Prostate gland (tissue), 2 donors: ENCODE data around the gene FANCB. TPM values are rescaled to one million over a fixed set of nuclear protein-coding genes. Genes with fewer than 3 reads are reported as not detected.

Source experiments
- DNase-seq: peaks from one replicate; pipeline ENCODE4 v3.0.0-alpha.2; 2019; ENCODE audit warnings: low spot score
- H3K27ac ChIP-seq, 2 donors: fragments of 200-600 bp; sonication (generic); 2 replicates each; pipeline ENCODE4 v1.5.1; 2017 to 2019
- H3K27me3 ChIP-seq: fragments of 200-600 bp; sonication (generic); replicated peaks from 2 replicates; pipeline ENCODE4 v1.5.1; 2019; ENCODE audit not compliant: insufficient read depth
- H3K36me3 ChIP-seq, 2 donors: fragments of 200-600 bp; sonication (generic); 1 replicate in 1 of 2; 2 replicates in 1 of 2; pipeline versions ENCODE4 v1.5.1 to v1.8.1; 2017 to 2019
- H3K4me1 ChIP-seq: fragments of 200-600 bp; sonication (generic); replicated peaks from 2 replicates; pipeline ENCODE4 v1.5.1; 2019
- H3K4me3 ChIP-seq, 2 donors: fragments of 200-600 bp; sonication (generic); 2 replicates each; pipeline ENCODE4 v1.5.1; 2017 to 2019
- H3K9me3 ChIP-seq: fragments of 200-600 bp; sonication (generic); 2 replicates; pipeline ENCODE4 v1.5.1; 2017
- POLR2A ChIP-seq: fragments of 450-650 bp; IDR thresholded peaks from one replicate; pipeline ENCODE4 v1.6.1; 2016; ENCODE audit warnings: antibody characterized with exemption, mild to moderate bottlenecking
- POLR2AphosphoS5 ChIP-seq: sonication (generic); formaldehyde crosslinking; IDR thresholded peaks from one replicate; pipeline ENCODE4 v1.6.1; 2017; ENCODE audit warnings: antibody characterized with exemption
- WGBS: methylation state at CpG from one replicate; pipeline ENCODE4 v1.1.5; 2018; 5-methylcytosine and 5-hydroxymethylcytosine counted together
- intact Hi-C: fragments of 100-400 bp; cut with DNase I; formaldehyde crosslinking; loops from one replicate; pipeline ENCODE4 v1.14.2; 2022
- total RNA-seq, 2 donors: library from RNA; depleted of rRNA; stranded (reverse); fragments of >200 nt; gene quantifications; one replicate each; pipeline ENCODE4 v1.1.0, GENCODE V29; 2016
- TF ChIP-seq, protein P1 (sequence below), 4 experiments: fragments of 200-600 bp in 2 of 4; fragments of 450-650 bp in 2 of 4; sonication (generic) in 2 of 4; IDR thresholded peaks; 1 replicate in 3 of 4; 2 replicates in 1 of 4; pipeline ENCODE4 v1.5.1; 2016 to 2019; ENCODE audit warnings: antibody characterized with exemption in 4 of 4, mild to moderate bottlenecking in 2 of 4, moderate library complexity in 2 of 4

Gene FANCB
- total RNA-seq, 2 donors from 2014 or later: 2.4 to 5.1 TPM

DNA sequence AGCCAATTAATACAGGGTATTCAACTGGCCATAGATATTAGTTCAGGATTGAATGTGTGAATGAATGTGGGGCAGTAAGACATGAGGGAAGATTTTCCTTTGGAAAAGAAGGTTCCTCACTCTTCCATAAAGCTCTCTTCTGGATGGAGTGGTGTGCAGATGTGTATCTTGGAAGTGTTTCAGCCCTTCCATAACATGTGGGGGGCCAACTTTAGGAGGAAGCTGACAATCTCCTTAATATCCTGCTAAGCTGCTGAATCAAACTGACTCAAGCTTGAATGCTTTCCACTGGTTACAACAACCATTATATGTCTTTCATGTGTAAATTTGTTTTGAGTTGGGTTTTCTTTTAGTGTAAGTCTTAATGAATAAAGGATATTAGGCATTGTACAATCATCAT, 40.3 kb downstream of the FANCB start:
- H3K27ac ChIP-seq: no peak overlapping the region
- DNase-seq: no peak
- H3K9me3 ChIP-seq: no peaks in the 10 kb centered on the region
- H3K4me1 ChIP-seq: no peaks in the 10 kb centered on the region
- intact Hi-C loops: no loop called here
- no peaks in the 10 kb centered on the region for H3K36me3 ChIP-seq
- TF ChIP-seq POLR2A: no peak
- TF ChIP-seq, protein P1, sequence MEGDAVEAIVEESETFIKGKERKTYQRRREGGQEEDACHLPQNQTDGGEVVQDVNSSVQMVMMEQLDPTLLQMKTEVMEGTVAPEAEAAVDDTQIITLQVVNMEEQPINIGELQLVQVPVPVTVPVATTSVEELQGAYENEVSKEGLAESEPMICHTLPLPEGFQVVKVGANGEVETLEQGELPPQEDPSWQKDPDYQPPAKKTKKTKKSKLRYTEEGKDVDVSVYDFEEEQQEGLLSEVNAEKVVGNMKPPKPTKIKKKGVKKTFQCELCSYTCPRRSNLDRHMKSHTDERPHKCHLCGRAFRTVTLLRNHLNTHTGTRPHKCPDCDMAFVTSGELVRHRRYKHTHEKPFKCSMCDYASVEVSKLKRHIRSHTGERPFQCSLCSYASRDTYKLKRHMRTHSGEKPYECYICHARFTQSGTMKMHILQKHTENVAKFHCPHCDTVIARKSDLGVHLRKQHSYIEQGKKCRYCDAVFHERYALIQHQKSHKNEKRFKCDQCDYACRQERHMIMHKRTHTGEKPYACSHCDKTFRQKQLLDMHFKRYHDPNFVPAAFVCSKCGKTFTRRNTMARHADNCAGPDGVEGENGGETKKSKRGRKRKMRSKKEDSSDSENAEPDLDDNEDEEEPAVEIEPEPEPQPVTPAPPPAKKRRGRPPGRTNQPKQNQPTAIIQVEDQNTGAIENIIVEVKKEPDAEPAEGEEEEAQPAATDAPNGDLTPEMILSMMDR (IDR thresholded peaks at IDR 0.05): no peak
- TF ChIP-seq POLR2AphosphoS5: no peak
- H3K4me3 ChIP-seq: no peak overlapping the region
- no peaks in the 10 kb centered on the region for H3K27me3 ChIP-seq

DNA sequence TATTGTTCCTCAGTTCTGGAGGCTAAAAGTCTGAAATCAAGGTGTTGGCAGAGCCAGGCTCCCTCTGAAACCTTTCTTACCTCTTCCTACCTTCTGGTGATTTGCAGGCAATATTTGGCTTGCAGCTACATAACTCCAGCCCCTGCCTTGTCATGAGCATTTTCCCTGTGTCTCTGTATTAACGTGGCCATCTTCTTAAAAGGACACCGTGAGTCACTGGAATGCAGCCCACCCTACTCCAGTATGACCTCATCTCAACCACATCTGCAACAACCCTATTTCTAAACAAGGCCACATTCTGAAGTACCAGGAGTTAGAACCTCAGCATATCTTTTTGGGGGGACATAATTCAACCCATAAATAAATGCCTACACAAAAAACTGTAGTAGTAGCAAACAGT, 40.7 kb downstream of the FANCB start:
- H3K9me3 ChIP-seq: no peaks in the 10 kb centered on the region
- WGBS: 79% methylated on average over 2 of the region's 2 CpGs
- H3K27ac ChIP-seq: no peak overlapping the region
- H3K4me1 ChIP-seq: no peaks in the 10 kb centered on the region
- intact Hi-C loops: no loop called here
- H3K36me3 ChIP-seq: no peaks in the 10 kb centered on the region
- no peaks in the 10 kb centered on the region for H3K27me3 ChIP-seq
- no peak overlapping the region for H3K4me3 ChIP-seq
- DNase-seq: no peak
- TF ChIP-seq, protein P1 (IDR thresholded peaks at IDR 0.05): no peak
- no peak for TF ChIP-seq POLR2AphosphoS5
- TF ChIP-seq POLR2A: no peak

DNA sequence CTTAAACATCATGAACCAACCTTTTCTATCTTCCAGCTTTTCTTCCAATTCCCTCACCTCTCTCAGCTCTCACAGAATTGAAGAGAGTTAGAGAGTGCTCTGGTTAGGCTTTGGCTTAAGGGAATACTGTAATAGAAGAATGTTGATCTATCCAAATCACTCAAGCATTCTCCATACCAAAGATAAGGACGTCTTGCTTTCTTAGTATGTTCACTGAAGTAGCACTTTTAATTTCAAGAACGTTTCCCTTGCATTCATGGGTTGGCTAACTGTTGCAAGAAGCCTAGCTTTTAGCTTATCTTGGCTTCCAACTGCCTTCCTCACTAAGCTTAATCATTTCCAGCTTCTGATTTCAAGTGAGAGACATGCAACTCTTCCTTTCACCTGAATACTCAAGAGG, 43.2 kb downstream of the FANCB start:
- no peaks in the 10 kb centered on the region for H3K36me3 ChIP-seq
- intact Hi-C loops: no loop called here
- no peaks in the 10 kb centered on the region for H3K9me3 ChIP-seq
- DNase-seq: no peak
- H3K27ac ChIP-seq: no peak overlapping the region
- H3K27me3 ChIP-seq: no peaks in the 10 kb centered on the region
- no peaks in the 10 kb centered on the region for H3K4me1 ChIP-seq
- H3K4me3 ChIP-seq: no peak overlapping the region
- 96% methylated on average over 2 of the region's 2 CpGs for WGBS
- TF ChIP-seq, protein P1 (IDR thresholded peaks at IDR 0.05): no peak
- TF ChIP-seq POLR2AphosphoS5 (no peak), POLR2A (no peak)

DNA sequence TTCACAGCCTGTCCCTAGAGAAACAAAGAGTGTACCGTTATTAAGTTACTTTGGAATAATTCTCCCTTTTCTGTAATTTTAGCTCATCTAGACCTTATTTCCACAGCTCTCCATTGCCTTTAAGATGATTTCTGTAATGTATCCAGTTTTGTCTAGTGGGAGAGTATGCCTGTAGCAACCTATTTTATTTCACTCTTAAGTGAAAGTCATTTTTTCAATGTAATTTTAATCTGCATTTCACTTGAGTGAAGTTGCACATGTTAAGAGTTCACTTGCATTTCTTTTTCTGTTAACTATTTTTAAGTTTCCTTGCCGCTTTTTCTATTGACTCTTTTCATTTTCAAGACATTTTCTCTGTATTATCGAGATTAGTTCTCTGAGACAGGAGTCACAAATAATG, 46.5 kb downstream of the FANCB start:
- 90% methylated on average over 3 of the region's 3 CpGs for WGBS
- Histone ChIP-seq H3K4me3 (no peak overlapping the region), H3K4me1 (no peaks in the 10 kb centered on the region), H3K9me3 (no peaks in the 10 kb centered on the region), H3K36me3 (no peaks in the 10 kb centered on the region), H3K27me3 (no peaks in the 10 kb centered on the region), H3K27ac (no peak overlapping the region)
- TF ChIP-seq POLR2AphosphoS5 (no peak), POLR2A (no peak)
- TF ChIP-seq, protein P1 (IDR thresholded peaks at IDR 0.05): no peak
- intact Hi-C loops: no loop called here
- DNase-seq: no peak

DNA sequence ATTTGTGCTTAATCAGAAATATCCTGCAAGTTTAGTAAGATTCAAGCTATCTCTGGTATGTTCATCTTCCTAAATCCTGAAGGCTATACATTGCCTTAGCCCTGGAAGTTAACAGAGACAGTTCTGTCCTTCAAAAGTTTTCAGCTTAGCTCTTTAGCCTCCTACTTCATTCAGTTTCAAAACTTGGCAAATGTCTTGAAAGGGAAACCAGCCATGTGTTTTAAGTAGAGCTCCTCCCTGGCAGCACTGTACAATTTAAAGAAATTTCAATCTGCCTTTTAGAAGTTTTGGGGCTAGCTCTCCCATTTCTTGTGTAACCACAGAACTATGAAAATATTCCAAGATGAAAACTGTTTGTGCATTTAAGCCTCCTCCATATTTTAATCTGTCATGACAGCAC, 47.0 kb downstream of the FANCB start:
- Histone ChIP-seq H3K27ac (no peak overlapping the region), H3K4me1 (no peaks in the 10 kb centered on the region), H3K27me3 (no peaks in the 10 kb centered on the region), H3K9me3 (no peaks in the 10 kb centered on the region), H3K4me3 (no peak overlapping the region), H3K36me3 (no peaks in the 10 kb centered on the region)
- intact Hi-C loops: no loop called here
- no peak for DNase-seq
- TF ChIP-seq, protein P1 (IDR thresholded peaks at IDR 0.05): no peak
- TF ChIP-seq POLR2AphosphoS5 (no peak), POLR2A (no peak)
